GM21390 (cell line): ENCODE data around the gene RPA3.

Source experiments
- ATAC-seq: cut with Tn5 transposase; IDR thresholded peaks from one replicate; pipeline ENCODE4 v1.9.1; 2021; ENCODE audit not compliant: unreplicated experiment

Gene RPA3

GRCh38 chr7:7654964-7655715, 63.3 kb downstream of the RPA3 start:
- no peak for ATAC-seq

- no peak for ATAC-seq
Measured at GRCh38 chr7:7653593-7654187, 64.7 kb downstream of the RPA3 start.

- ATAC-seq: no peak
Measured at GRCh38 chr7:7652798-7653540, 65.4 kb downstream of the RPA3 start.

DNA sequence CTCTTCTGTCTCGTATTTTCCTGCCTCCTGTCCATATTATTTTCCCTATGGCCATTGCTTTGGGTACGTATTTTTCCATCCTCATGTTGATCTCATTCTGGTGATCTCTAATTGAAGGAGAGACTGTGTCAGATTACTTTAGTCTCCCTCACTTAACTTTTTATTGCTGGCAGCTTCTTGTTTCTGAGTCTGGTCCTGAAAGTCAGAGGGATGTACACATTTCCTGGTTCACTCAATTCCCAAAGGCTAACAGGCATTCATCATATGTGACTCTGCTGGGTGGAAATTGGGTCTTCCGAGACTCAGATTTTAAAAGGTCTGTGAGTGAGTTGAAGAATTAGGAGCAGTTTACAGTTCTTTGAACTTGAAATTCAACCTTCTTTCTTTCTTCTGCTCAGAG, 66.9 kb downstream of the RPA3 start:
- ATAC-seq: no peak

DNA sequence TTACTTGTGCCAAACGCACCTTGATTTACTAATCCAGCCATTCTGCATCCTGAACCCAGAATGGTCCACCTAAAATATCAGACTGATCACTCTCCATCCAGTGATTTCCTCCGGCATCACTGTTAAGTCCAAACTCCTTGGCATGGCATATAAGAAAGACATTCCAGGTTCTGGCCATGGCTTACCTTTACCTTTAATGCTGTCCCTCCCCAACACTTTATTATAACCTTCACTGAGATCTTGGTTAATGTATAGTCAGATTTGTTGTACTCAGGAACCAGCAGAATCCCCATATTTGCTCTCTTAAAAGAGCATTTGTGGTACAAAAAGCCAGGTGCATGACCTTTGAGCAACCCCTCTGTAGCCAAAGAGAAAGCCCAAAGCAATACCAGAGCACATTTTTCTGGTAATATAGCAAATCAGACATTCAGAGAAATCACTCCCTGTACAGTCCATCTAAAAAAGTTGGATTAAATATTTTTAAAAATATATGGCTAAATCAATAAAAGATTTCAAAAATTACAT, 67.7 kb downstream of the RPA3 start:
- no peak for ATAC-seq

GRCh38 chr7:7647495-7648036, 70.8 kb downstream of the RPA3 start:
- no peak for ATAC-seq

DNA sequence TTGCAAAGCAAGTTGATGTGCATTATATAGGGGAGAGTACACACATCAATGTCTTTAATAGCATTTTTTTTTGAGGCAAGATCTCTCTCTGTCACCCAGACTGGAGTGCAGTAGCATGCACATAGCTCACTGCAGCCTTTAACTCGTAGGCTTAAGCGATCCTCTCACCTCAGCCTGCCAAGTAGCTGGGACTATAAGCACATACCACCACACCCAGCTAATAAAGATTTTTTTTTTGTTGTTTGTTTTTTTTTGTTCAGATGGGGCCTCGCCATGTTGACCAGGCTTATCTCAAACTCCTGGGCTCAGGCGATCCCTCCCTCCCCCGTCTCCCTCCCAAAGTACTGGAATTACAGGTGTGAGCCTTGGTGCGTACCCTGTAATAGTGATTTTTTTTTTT, 76.3 kb downstream of the RPA3 start:
- ATAC-seq: no peak

DNA sequence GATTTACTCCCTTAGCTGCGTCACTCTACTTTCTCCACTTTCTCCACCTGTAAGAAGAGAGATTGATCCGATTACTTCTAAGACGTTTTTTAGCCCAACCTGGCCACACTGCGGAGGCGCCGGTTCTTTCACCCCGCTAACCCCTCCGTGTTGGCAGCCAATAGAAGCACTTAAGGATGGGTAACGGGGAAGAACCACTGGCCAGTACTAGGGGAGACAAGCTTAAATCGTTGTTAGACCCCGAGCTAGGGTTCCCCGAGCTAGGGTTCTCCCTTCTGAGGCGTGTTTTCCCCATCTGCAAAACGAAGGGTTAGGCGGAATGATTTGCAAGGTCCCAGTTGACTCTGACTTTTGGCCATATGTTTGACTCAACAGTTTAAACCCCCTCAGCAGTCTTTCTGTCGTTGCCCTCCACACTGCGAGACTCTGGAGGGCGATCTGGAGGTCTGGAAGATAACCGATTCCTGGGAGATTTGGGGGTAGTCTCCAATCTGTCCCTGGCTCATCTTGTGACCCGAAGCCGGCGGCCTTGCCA, 77.2 kb downstream of the RPA3 start:
- ATAC-seq: peak; percentile 10

DNA sequence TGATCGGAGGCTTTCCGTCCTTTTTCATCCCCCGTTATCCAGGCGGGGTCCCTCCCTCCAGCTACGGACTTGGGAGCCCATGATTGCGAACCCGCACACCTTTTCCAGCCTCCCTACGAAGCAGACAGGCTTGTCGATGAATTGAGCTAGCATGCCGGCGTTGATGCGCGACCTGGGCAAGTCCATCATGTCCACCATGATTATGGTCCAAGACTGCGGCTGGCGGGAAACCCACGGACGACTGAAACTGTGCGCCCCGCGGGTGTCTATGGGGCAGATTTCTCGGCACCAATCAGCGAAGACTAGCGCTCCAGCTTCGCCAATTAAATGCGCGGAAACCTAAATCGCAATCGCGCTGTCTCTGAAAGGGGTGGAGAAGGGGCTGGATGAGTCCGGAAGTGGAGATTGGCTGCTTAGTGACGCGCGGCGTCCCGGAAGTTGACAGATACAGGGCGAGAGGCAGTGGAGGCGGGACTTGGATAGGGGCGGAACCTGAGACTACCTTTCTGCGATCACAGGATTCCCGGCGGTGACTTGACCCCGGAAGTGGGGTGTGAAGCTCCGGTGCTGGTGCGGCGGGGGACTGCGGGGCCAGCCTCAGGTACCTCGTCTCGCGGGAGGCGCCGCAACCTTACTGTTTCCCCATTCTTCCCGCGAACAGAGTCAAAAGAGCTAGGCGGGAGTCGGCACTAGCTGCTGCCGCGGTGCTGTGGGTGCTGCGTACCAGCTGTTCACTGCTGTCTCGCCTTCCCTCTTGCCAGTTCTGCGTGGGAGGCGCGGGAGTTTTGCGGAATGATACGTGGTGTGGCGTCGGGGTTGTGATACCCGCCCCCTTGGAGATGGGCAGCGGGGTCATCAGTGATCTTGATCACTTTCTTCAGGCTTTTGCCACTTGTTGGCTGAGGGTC, 77.9 kb downstream of the RPA3 start, which contains the start of gene UMAD1:
Gene UMAD1, plus strand, starts transcription at position 532 of the 908 bp plus-strand sequence. CDS start 32,620 bp downstream, outside the sequence.
- peak; percentile 97 for ATAC-seq

GRCh38 chr7:7639847-7640220, 78.6 kb downstream of the RPA3 start:
- ATAC-seq: no peak

GRCh38 chr7:7639421-7639820, 79.0 kb downstream of the RPA3 start:
- no peak for ATAC-seq

- no peak for ATAC-seq
Measured at GRCh38 chr7:7630626-7631329, 87.6 kb downstream of the RPA3 start.

DNA sequence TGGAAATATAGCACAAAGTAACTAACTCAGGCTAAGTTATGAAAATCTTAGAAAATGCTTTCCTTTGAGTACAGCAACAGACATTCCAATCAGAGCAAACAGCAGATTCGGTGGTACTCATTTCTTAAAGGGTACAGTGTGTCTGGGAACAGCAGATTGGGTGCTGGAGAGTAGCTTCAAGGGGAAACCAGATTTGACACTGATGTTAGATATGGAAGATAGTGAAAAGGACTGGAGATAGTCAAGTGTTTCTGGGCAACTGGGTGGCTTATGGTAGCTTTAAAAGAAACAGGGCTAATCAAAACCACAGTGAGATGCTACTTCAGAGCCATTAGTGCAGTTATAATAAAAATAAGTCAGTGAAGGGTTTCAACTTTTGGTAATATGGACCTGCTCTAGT, 89.9 kb downstream of the RPA3 start:
- no peak for ATAC-seq

GRCh38 chr7:7620644-7621210, 97.7 kb downstream of the RPA3 start:
- ATAC-seq: no peak

GRCh38 chr7:7620236-7620635, 98.2 kb downstream of the RPA3 start:
- ATAC-seq: no peak

- no peak for ATAC-seq
Measured at GRCh38 chr7:7618410-7618809, 100.0 kb downstream of the RPA3 start.

- no peak for ATAC-seq
Measured at GRCh38 chr7:7617550-7617949, 100.9 kb downstream of the RPA3 start.

GRCh38 chr7:7614018-7614741, 104.2 kb downstream of the RPA3 start:
- no peak for ATAC-seq

GRCh38 chr7:7613210-7613609, 105.2 kb downstream of the RPA3 start:
- ATAC-seq: no peak
